Measurements from ENCODE around the gene CDX2. TPM values are rescaled to one million over a fixed set of nuclear protein-coding genes. Genes with fewer than 3 reads are reported as not detected.

CDX2 gene
- total RNA-seq, 1 experiment from 2014 or later = 12.5 TPM

- no TSS peak for BruUV-seq (replicated peaks)
- CTCF ChIA-PET = interaction anchor here (1.1 to 2.9 kb wide), 6 partner anchors 10 to 606 kb away, joined by 3 to 14 read pairs (median 8); no protein-coding TSS in a partner anchor
- Histone ChIP-seq H3K9ac (ENCODE audit: low read length) (peak overlapping the region; percentile 94), H3K27ac (ENCODE audit: low read depth, low read length) (peak overlapping the region; percentile 83), H3K9me2 (ENCODE audit: insufficient read depth) (no peaks in the 10 kb centered on the region), H3K36me3 (ENCODE audit: control insufficient read depth in 1 of 2, insufficient read depth in 2 of 2, low read length in 2 of 2) (no peaks in the 10 kb centered on the region; a peak in 1 of 4 replicates), H3K27me3 (ENCODE audit: insufficient read depth, low read length) (no peaks in the 10 kb centered on the region), H4K20me1 (ENCODE audit: insufficient read depth) (no peaks in the 10 kb centered on the region), H3K9me3 (ENCODE audit: control insufficient read depth in 1 of 2, insufficient read depth in 1 of 2, low read depth in 1 of 2, low read length in 2 of 2) (no peaks in the 10 kb centered on the region), H2AFZ (ENCODE audit: low read depth, low read length, poor library complexity, severe bottlenecking) (no peak overlapping the region), H3K4me3 (replicated peaks in 1 of 2; ENCODE audit: low read depth in 1 of 2, low read length in 2 of 2) (peak overlapping the region; percentile 81 to 84), H3K4me2 (ENCODE audit: low read length) (peak overlapping the region; percentile 97), H3K4me1 (ENCODE audit: control insufficient read depth in 1 of 2, insufficient read depth in 2 of 2, low read length in 2 of 2) (peaks cover 6 to 20% of the 10 kb centered on the region in 2 experiments; a peak in 3 of 4 replicates), H3K79me2 (ENCODE audit: insufficient read depth, low read length) (peaks cover 40% of the 10 kb centered on the region)
- no peak for TF ChIP-seq POLR2AphosphoS5 (IDR thresholded peaks at IDR 0.05; ENCODE audit: low read depth, low read length)
- TF ChIP-seq TCF7L2 (IDR thresholded peaks at IDR 0.05; ENCODE audit: borderline replicate concordance, extremely low read depth, insufficient read depth, insufficient read length) = no peak
- 0 out of 6 replicates have a peak, but pooled peaks of 1 of the 3 experiments have one; percentile 1 for TF ChIP-seq CTCF (IDR thresholded peaks at IDR 0.05 in 2 of 3, conservative IDR thresholded peaks at IDR 0.05 in 1 of 3; ENCODE audit: borderline replicate concordance in 1 of 3, insufficient read depth in 1 of 3, low read depth in 2 of 3, low read length in 2 of 3)
- TF ChIP-seq ZFX (IDR thresholded peaks at IDR 0.05) = peak; percentile 75
- peak; percentile 64 for TF ChIP-seq MAX (IDR thresholded peaks at IDR 0.05)
- TF ChIP-seq FOSL1 (IDR thresholded peaks at IDR 0.05; ENCODE audit: low read depth) = no peak
- no peak for TF ChIP-seq REST (IDR thresholded peaks at IDR 0.05; ENCODE audit: low read depth)
- POLR2A ChIA-PET = interaction anchor here (0.9 to 1.9 kb wide), 5 partner anchors 10 to 606 kb away, joined by 3 to 5 read pairs (median 3); no protein-coding TSS in a partner anchor
- intact Hi-C loops (cut with micrococcal nuclease) = loop anchor here (5.0 kb wide), 1 partner anchor 586 kb away; no protein-coding TSS in a partner anchor
- DNase-seq (ENCODE audit: low read depth, low spot score) = no peak
- peak; percentile 64 for ATAC-seq
- RAD21 ChIA-PET (ENCODE audit: low non-redundant PET in 1 of 2, low total read pairs in 2 of 2, uncharacterized antibody in 2 of 2, unreplicated experiment in 2 of 2) = no interaction called here
These were observed 616 bp downstream of the CDX2 start for GRCh38 chr13:27968316-27969081.

Data from HCT116 (cell line).